K562 (cell line): ENCODE measurements around the gene SRF. TPM values are rescaled to one million over a fixed set of nuclear protein-coding genes. Genes with fewer than 3 reads are reported as not detected.

Experiments used
- ATAC-seq: fragments of 200-7000 bp; cut with Tn5 transposase; 3 replicates; pipeline ENCODE4 v1.9.1; 2020; ENCODE audit warnings: moderate library complexity
- BruUV-seq: library from RNA; stranded (reverse); fragments of 400-500 nt; replicated peaks from 2 replicates; lab custom pipeline; 2021; lab: Mats Ljungman, UMichigan
- CTCF ChIA-PET: fragments of 300-600 bp; formaldehyde crosslinking; extraction: SDS; loops from one replicate; lab custom pipeline; 2021; ENCODE audit warnings: low intra/inter-chr PET ratio; lab: Yijun Ruan, JAX
- POLR2A ChIA-PET: fragments of 300-600, 350-650 bp; sonication (Branson Sonifier 250); formaldehyde crosslinking; extraction: SDS; loops from one replicate; lab custom pipeline; 2021; ENCODE audit warnings: antibody characterized with exemption, inconsistent platforms; lab: Yijun Ruan, JAX
- DNase-seq, 4 experiments: peaks; one replicate each; pipeline versions ENCODE4 v3.0.0 to v3.0.0-alpha.2; 2011 to 2018; ENCODE audit warnings: low spot score in 3 of 4, mixed read lengths in 3 of 4; ENCODE audit errors: extremely low read depth in 1 of 4
- FAIRE-seq: peaks from 2 replicates; lab custom pipeline; 2011; peaks lifted over from hg19 to GRCh38; lab: Jason Lieb, UNC
- H2AFZ ChIP-seq: 2 replicates; pipeline ENCODE4 v1.6.0; 2011; ENCODE audit warnings: low read depth, low read length, control low read depth, inconsistent platforms
- H3K27ac ChIP-seq: fragments of 200-600 bp; 3 replicates; pipeline ENCODE4 v1.8.0; 2011; ENCODE audit warnings: low read depth, mild to moderate bottlenecking, control low read depth, inconsistent platforms, low read length, moderate library complexity, mixed read lengths; ENCODE audit errors: extremely low read depth
- H3K27me3 ChIP-seq, 2 experiments: fragments of 300-600 bp in 1 of 2; 2 replicates in 1 of 2; 3 replicates in 1 of 2; pipeline versions ENCODE4 v1.6.0 to v1.8.0; 2011; ENCODE audit warnings: inconsistent platforms in 2 of 2, low read length in 2 of 2, mild to moderate bottlenecking in 1 of 2, mixed read lengths in 1 of 2, moderate library complexity in 1 of 2; ENCODE audit not compliant: control insufficient read depth in 2 of 2, insufficient read depth in 2 of 2
- H3K36me3 ChIP-seq: fragments of 300-600 bp; 3 replicates; pipeline ENCODE4 v1.8.0; 2011; ENCODE audit warnings: mild to moderate bottlenecking, low read length, inconsistent platforms; ENCODE audit not compliant: control insufficient read depth, insufficient read depth
- H3K4me1 ChIP-seq, 2 experiments: fragments of 200-600 bp in 1 of 2; replicated peaks in 1 of 2; 2 replicates in 1 of 2; 3 replicates in 1 of 2; pipeline versions ENCODE4 v1.5.1 to v1.8.0; 2011; ENCODE audit warnings: inconsistent platforms in 2 of 2, low read length in 2 of 2, mild to moderate bottlenecking in 1 of 2, mixed read lengths in 1 of 2, moderate library complexity in 1 of 2; ENCODE audit not compliant: control insufficient read depth in 2 of 2, insufficient read depth in 2 of 2
- H3K4me2 ChIP-seq: 2 replicates; pipeline ENCODE4 v1.6.1; 2011; ENCODE audit warnings: low read length, control low read depth, inconsistent platforms, mixed read lengths; ENCODE audit not compliant: insufficient read depth
- H3K4me3 ChIP-seq: fragments of 200-600 bp; sonication (generic), shearing (Covaris generic); 2 replicates; pipeline ENCODE4 v1.5.1; 2016; ENCODE audit warnings: control low read depth, inconsistent platforms
- H3K79me2 ChIP-seq: fragments of 200-600 bp; 3 replicates; pipeline ENCODE4 v1.8.0; 2011; ENCODE audit warnings: low read length, inconsistent platforms; ENCODE audit not compliant: control insufficient read depth, insufficient read depth
- H3K9ac ChIP-seq, 2 experiments: 2 replicates each; pipeline versions ENCODE4 v1.6.0 to v1.6.1; 2011; ENCODE audit warnings: low read depth in 2 of 2, low read length in 2 of 2, control low read depth in 1 of 2, inconsistent platforms in 1 of 2, mild to moderate bottlenecking in 1 of 2, mixed read lengths in 1 of 2; ENCODE audit not compliant: insufficient read depth in 1 of 2
- H3K9me1 ChIP-seq: one replicate; pipeline ENCODE4 v1.6.0; 2011; ENCODE audit warnings: inconsistent platforms, mild to moderate bottlenecking, low read length, moderate library complexity; ENCODE audit not compliant: control insufficient read depth, insufficient read depth
- H3K9me3 ChIP-seq: replicated peaks from 2 replicates; pipeline ENCODE4 v1.5.1; 2011; ENCODE audit warnings: low read depth, low read length, inconsistent platforms; ENCODE audit not compliant: control insufficient read depth, insufficient read depth
- H4K20me1 ChIP-seq: replicated peaks from 2 replicates; pipeline ENCODE4 v1.6.1; 2011; ENCODE audit warnings: low read length, inconsistent platforms, mixed read lengths; ENCODE audit not compliant: control insufficient read depth, insufficient read depth
- KDM1A ChIP-seq, 2 experiments: fragments of 450-650 bp; IDR thresholded peaks; 2 replicates each; pipeline ENCODE4 v1.6.1; 2016; ENCODE audit warnings: mild to moderate bottlenecking in 2 of 2
- KLF10 ChIP-seq: fragments of 250-450 bp; sonication (Bioruptor Pico); IDR thresholded peaks from 2 replicates; pipeline ENCODE4 v1.6.1; 2021; ENCODE audit warnings: matching md5 sums
- RAD21 ChIP-seq, 2 experiments: fragments of 250-450 bp in 1 of 2; fragments of 450-650 bp in 1 of 2; sonication (Bioruptor Pico) in 1 of 2; formaldehyde crosslinking in 1 of 2; IDR thresholded peaks in 1 of 2; conservative IDR thresholded peaks in 1 of 2; 2 replicates each; pipeline versions ENCODE4 v1.4.0 to v1.8.0; 2020 to 2022; ENCODE audit warnings: mild to moderate bottlenecking in 2 of 2, moderate library complexity in 1 of 2
- WGBS: fragments of 100-300 bp; shearing (Covaris generic); methylation state at CpG from one replicate; pipeline ENCODE4 v1.1.6; 2016; ENCODE audit warnings: low coverage, mixed read lengths; ENCODE audit not compliant: insufficient coverage; ENCODE audit errors: missing lambda C conversion rate; 5-methylcytosine and 5-hydroxymethylcytosine counted together
- in situ Hi-C: fragments of 300-500 bp; cut with MboI; formaldehyde crosslinking; loops from 4 replicates; pipeline ENCODE4 v1.15.0; 2018; ENCODE audit warnings: inconsistent platforms, mixed read lengths
- intact Hi-C: fragments of 100-400 bp; cut with micrococcal nuclease; formaldehyde crosslinking; loops from 2 replicates; pipeline ENCODE4 v1.14.2; 2022
- polyA plus RNA-seq, 8 experiments: library from polyadenylated mRNA; depleted of rRNA in 4 of 8; stranded (reverse) in 5 of 8; unstranded in 3 of 8; fragments of >200 nt; fragmentation: Nextera tagmentation in 2 of 8; fragmentation: Illumina TruSeq in 1 of 8; extraction: Ambion mirVana in 2 of 8; extraction: Trizol in 1 of 8; gene quantifications; 2 replicates each; pipeline versions ENCODE4 v1.2.1 to v1.2.3, GENCODE V29; 2011 to 2014; ENCODE audit warnings: inconsistent platforms in 1 of 8, missing spikeins in 1 of 8
- total RNA-seq, 7 experiments: library from RNA; depleted of rRNA in 6 of 7; stranded (reverse); fragments of >200 nt in 6 of 7; fragmentation: Illumina TruSeq in 2 of 7; extraction: Trizol in 2 of 7; gene quantifications; 2 replicates each; pipeline versions ENCODE4 v1.2.1 to v1.2.3, GENCODE V29; 2011 to 2021; ENCODE audit warnings: low replicate concordance in 1 of 7
- TF ChIP-seq, protein P1 (sequence below), 3 experiments: IDR thresholded peaks in 2 of 3; conservative IDR thresholded peaks in 1 of 3; 2 replicates each; pipeline ENCODE4 v1.5.1; 2011 to 2012; ENCODE audit warnings: low read length in 3 of 3, mild to moderate bottlenecking in 3 of 3, control low read depth in 2 of 3, improper control_type of control experiment in 1 of 3, inconsistent platforms in 1 of 3, low read depth in 1 of 3, mixed read lengths in 1 of 3, moderate library complexity in 1 of 3; ENCODE audit not compliant: insufficient read depth in 2 of 3

The SRF gene
- total and polyA plus RNA-seq, 9 of the 15 experiments (the other 6 are each of a cell fraction or from before 2014, with no cell fraction given) = 2.5 to 37.0 (median 24.6) TPM

DNA sequence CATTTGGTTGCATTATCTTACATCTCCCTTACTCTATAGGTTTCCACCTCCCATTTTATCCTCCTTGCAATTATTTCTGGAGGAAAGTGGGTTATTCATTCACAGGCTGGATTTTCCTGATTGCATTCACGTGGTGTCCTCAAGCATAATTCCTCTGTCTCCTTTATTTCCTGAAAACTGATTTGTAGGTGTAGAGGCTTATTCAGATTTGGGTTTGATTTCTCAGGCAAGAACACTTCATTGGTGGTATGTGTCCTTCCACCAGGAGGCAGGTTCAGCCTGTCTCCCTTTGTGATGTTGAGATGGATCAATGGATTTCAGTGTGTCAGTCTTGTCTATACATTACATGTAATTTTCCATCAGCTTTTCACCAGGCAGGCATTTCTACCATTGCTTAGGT lies 40.9 kb downstream of the SRF start:
- POLR2A ChIA-PET = interaction anchor here (1.1 to 10.7 kb wide), 4 partner anchors 10 to 31 kb away, joined by 3 to 118 read pairs (median 9); partner anchors contain the start of genes CUL9 and DNPH1
- Histone ChIP-seq H3K4me2 (no peak overlapping the region), H4K20me1 (no peaks in the 10 kb centered on the region), H3K9me1 (no peaks in the 10 kb centered on the region), H3K4me3 (no peak overlapping the region), H3K79me2 (no peaks in the 10 kb centered on the region), H3K9ac (no peak overlapping the region), H3K36me3 (no peaks in the 10 kb centered on the region), H2AFZ (no peak overlapping the region)
- FAIRE-seq (peak; percentile 62), ATAC-seq (peak; percentile 33; the same call in 1 of the 3 replicates)
- 6% methylated on average over 1 of the region's 1 CpG for WGBS
- CTCF ChIA-PET = no interaction called here
- in situ Hi-C loops = no loop called here
- no TSS peak for BruUV-seq
- 0 out of 4 replicates have a peak, but pooled peaks of 1 of the 2 experiments have one; percentile 29 for TF ChIP-seq KDM1A (IDR thresholded peaks at IDR 0.05)
- TF ChIP-seq, protein P1, sequence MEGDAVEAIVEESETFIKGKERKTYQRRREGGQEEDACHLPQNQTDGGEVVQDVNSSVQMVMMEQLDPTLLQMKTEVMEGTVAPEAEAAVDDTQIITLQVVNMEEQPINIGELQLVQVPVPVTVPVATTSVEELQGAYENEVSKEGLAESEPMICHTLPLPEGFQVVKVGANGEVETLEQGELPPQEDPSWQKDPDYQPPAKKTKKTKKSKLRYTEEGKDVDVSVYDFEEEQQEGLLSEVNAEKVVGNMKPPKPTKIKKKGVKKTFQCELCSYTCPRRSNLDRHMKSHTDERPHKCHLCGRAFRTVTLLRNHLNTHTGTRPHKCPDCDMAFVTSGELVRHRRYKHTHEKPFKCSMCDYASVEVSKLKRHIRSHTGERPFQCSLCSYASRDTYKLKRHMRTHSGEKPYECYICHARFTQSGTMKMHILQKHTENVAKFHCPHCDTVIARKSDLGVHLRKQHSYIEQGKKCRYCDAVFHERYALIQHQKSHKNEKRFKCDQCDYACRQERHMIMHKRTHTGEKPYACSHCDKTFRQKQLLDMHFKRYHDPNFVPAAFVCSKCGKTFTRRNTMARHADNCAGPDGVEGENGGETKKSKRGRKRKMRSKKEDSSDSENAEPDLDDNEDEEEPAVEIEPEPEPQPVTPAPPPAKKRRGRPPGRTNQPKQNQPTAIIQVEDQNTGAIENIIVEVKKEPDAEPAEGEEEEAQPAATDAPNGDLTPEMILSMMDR (IDR thresholded peaks at IDR 0.05 in 2 of 3, conservative IDR thresholded peaks at IDR 0.05 in 1 of 3; ENCODE audit: insufficient read depth in 2 of 3, low read depth in 1 of 3, low read length in 3 of 3) = peak in 2 of 3 experiments; percentile 23 to 29; a peak in 3 of 6 replicates
- peak in 1 of 2 experiments; percentile 42; a peak in 2 of 4 replicates for TF ChIP-seq RAD21 (CRISPR knock-in tag; conservative IDR thresholded peaks at IDR 0.05 in 1 of 2, IDR thresholded peaks at IDR 0.05 in 1 of 2)
- TF ChIP-seq KLF10 = no peak
- TF ChIP-seq, all 486 proteins: peak for 3
- Histone ChIP-seq H3K27ac (no peak overlapping the region), H3K9me3 (no peaks in the 10 kb centered on the region), H3K27me3 (no peaks in the 10 kb centered on the region), H3K4me1 (peaks cover 0 to 8% of the 10 kb centered on the region in 2 experiments; a peak in 2 of 5 replicates)
- intact Hi-C loops = no loop called here
- no peak for DNase-seq
